ENCODE measurements around the gene CHST15.
"Not testable (repeated sequence)": the region's sequence is repeated elsewhere in the genome, so short reads cannot be mapped to it uniquely, and the experiment has no call there.

The CHST15 gene

GRCh38 chr10:124124123-124124768 lies 30.8 kb upstream of the CHST15 start:
- DNase-seq = no peak

GRCh38 chr10:124123156-124123555 lies 29.8 kb upstream of the CHST15 start:
- DNase-seq = no peak

- DNase-seq = no peak
Measured at GRCh38 chr10:124122211-124122610, 28.8 kb upstream of the CHST15 start.

GRCh38 chr10:124120410-124121061 lies 27.1 kb upstream of the CHST15 start:
- no peak for DNase-seq

GRCh38 chr10:124119946-124120345 lies 26.5 kb upstream of the CHST15 start:
- no peak for DNase-seq

- peak; percentile 49 for DNase-seq
Measured at GRCh38 chr10:124119216-124119615, 25.8 kb upstream of the CHST15 start.

- no peak for DNase-seq
Measured at GRCh38 chr10:124117833-124118232, 24.4 kb upstream of the CHST15 start.

- DNase-seq = no peak
Measured at GRCh38 chr10:124117511-124117785, 24.1 kb upstream of the CHST15 start.

- no peak for DNase-seq
Measured at GRCh38 chr10:124116771-124117510, 23.5 kb upstream of the CHST15 start.

GRCh38 chr10:124114696-124115095 lies 21.3 kb upstream of the CHST15 start:
- no peak for DNase-seq

GRCh38 chr10:124112891-124113580 lies 19.6 kb upstream of the CHST15 start:
- DNase-seq = no peak

- DNase-seq = no peak
Measured at GRCh38 chr10:124110882-124111281, 17.5 kb upstream of the CHST15 start.

- no peak for DNase-seq
Measured at GRCh38 chr10:124109261-124109660, 15.9 kb upstream of the CHST15 start.

- DNase-seq = no peak
Measured at GRCh38 chr10:124107072-124107471, 13.7 kb upstream of the CHST15 start.

GRCh38 chr10:124106241-124106879 lies 13.0 kb upstream of the CHST15 start:
- DNase-seq = no peak

GRCh38 chr10:124105594-124105993 lies 12.2 kb upstream of the CHST15 start:
- no peak for DNase-seq

- DNase-seq = no peak
Measured at GRCh38 chr10:124105045-124105444, 11.6 kb upstream of the CHST15 start.

- no peak for DNase-seq
Measured at GRCh38 chr10:124104011-124104627, 10.7 kb upstream of the CHST15 start.

GRCh38 chr10:124101351-124101750 lies 8.0 kb upstream of the CHST15 start:
- no peak for DNase-seq

- not testable (repeated sequence) for DNase-seq
Measured at GRCh38 chr10:124100651-124101050, 7.3 kb upstream of the CHST15 start.

- DNase-seq = no peak
Measured at GRCh38 chr10:124100124-124100523, 6.7 kb upstream of the CHST15 start.

- DNase-seq = no peak
Measured at GRCh38 chr10:124099604-124100003, 6.2 kb upstream of the CHST15 start.

- DNase-seq = no peak
Measured at GRCh38 chr10:124098575-124098974, 5.2 kb upstream of the CHST15 start.

Data from islet precursor cell (in vitro differentiated cells).